ENCODE results near the gene PITPNB.

The PITPNB gene

GRCh38 chr22:27952779-27953178 is 33.7 kb upstream of the PITPNB start:
- DNase-seq (ENCODE audit: low read depth), result no peak
- no peak for TF ChIP-seq CTCF (IDR thresholded peaks at IDR 0.05; ENCODE audit: control insufficient read depth, extremely low read depth, insufficient read depth)

GRCh38 chr22:27952091-27952490 is 33.0 kb upstream of the PITPNB start:
- DNase-seq (ENCODE audit: low read depth), result no peak
- TF ChIP-seq CTCF (IDR thresholded peaks at IDR 0.05; ENCODE audit: control insufficient read depth, extremely low read depth, insufficient read depth), result no peak
- no peak overlapping the region for H3K4me3 ChIP-seq (ENCODE audit: low read depth, low read length)

More at GRCh38 chr22:27952779-27953178, 33.7 kb upstream of the PITPNB start:
- no peak overlapping the region for H3K4me3 ChIP-seq (ENCODE audit: low read depth, low read length)

GRCh38 chr22:27949421-27949820 is 30.4 kb upstream of the PITPNB start:
- TF ChIP-seq CTCF (IDR thresholded peaks at IDR 0.05; ENCODE audit: control insufficient read depth, extremely low read depth, insufficient read depth), result no peak
- no peak for DNase-seq (ENCODE audit: low read depth)
- H3K4me3 ChIP-seq (ENCODE audit: low read depth, low read length), result no peak overlapping the region

GRCh38 chr22:27948569-27948968 is 29.5 kb upstream of the PITPNB start:
- TF ChIP-seq CTCF (IDR thresholded peaks at IDR 0.05; ENCODE audit: control insufficient read depth, extremely low read depth, insufficient read depth), result no peak
- no peak overlapping the region for H3K4me3 ChIP-seq (ENCODE audit: low read depth, low read length)
- no peak for DNase-seq (ENCODE audit: low read depth)

- no peak for TF ChIP-seq CTCF (IDR thresholded peaks at IDR 0.05; ENCODE audit: control insufficient read depth, extremely low read depth, insufficient read depth)
- H3K4me3 ChIP-seq (ENCODE audit: low read depth, low read length), result no peak overlapping the region
- DNase-seq (ENCODE audit: low read depth), result no peak
Measured at GRCh38 chr22:27947448-27947847, 28.4 kb upstream of the PITPNB start.

GRCh38 chr22:27941143-27941542 is 22.1 kb upstream of the PITPNB start:
- no peak for TF ChIP-seq CTCF (IDR thresholded peaks at IDR 0.05; ENCODE audit: control insufficient read depth, extremely low read depth, insufficient read depth)
- DNase-seq (ENCODE audit: low read depth), result no peak
- H3K4me3 ChIP-seq (ENCODE audit: low read depth, low read length), result no peak overlapping the region

GRCh38 chr22:27937453-27937852 is 18.4 kb upstream of the PITPNB start:
- no peak for DNase-seq (ENCODE audit: low read depth)
- 0 out of 2 replicates have a peak, but pooled peaks have one; percentile 13 for TF ChIP-seq CTCF (IDR thresholded peaks at IDR 0.05; ENCODE audit: control insufficient read depth, extremely low read depth, insufficient read depth)
- H3K4me3 ChIP-seq (ENCODE audit: low read depth, low read length), result no peak overlapping the region
